ENCODE data around the gene ACOT2.

ACOT2 gene

DNA sequence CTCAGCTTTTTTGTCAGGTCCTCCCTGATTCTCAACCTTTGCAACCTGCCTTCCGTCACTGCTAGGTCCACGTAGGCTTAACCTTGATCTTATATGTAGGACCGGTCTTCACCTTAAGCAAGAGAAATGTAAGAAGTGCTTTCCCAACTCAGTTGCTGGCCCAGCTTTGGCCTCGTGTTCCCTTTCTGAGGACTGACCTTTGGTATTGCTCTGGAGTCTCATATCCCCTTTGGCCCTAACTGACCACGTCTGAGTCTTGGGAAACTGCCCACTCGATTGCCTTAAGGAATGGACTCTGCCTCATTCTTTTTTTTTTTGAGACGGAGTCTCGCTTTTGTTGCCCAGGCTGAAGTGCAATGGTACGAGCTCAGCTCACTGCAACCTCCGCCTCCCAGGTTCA, 51.3 kb downstream of the ACOT2 start:
- DNase-seq = no peak

DNA sequence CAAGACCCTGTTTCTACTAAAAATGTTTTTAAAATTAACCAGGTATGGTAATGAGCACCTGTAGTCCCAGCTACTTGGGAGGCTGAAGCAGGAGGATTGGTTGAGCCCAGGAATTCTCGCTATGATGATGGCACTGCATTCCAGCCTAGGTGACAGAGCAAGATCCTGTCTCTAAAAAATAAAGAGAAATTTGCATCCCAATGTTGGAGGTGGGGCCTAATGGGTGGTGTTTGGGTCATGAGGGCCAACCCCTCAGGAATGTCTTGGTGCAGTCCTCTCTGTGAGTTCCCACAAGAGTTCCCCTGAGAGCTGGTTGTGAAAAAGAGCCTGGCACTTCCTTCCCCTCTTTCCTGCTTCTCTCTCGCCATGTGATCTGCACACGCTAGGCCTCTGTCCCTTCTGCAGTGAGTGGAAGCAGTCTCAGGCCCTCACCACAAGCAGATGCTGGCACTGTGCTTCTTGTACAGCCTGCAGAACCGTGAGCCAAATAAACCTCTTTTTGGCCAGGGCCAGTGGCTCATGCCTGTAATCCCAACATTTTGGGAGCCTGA, 54.6 kb downstream of the ACOT2 start:
- no peak for DNase-seq

Measured in kidney glomerular epithelial cell (primary cell).